Smooth muscle cell (in vitro differentiated cells): ENCODE data around the gene ADGRL2. TPM values are rescaled to one million over a fixed set of nuclear protein-coding genes. Genes with fewer than 3 reads are reported as not detected.

Experiments
- DNase-seq: peaks from one replicate; lab custom pipeline; 2025; ENCODE audit not compliant: unreplicated experiment; lab: John Stamatoyannopoulos, UW
- H2AFZ ChIP-seq: fragments of 200-600 bp; sonication (generic); 2 replicates; pipeline ENCODE4 v1.6.0; 2016; ENCODE audit warnings: antibody characterized with exemption, low read depth, mild to moderate bottlenecking
- H3F3A ChIP-seq: fragments of 200-600 bp; sonication (generic); 2 replicates; pipeline ENCODE4 v1.6.0; 2017; ENCODE audit warnings: antibody characterized with exemption, low read depth
- H3K27ac ChIP-seq: fragments of 200-600 bp; sonication (generic); 2 replicates; pipeline ENCODE4 v1.5.1; 2016; ENCODE audit warnings: low read depth, mild to moderate bottlenecking
- H3K27me3 ChIP-seq: fragments of 200-600 bp; sonication (generic); 2 replicates; pipeline ENCODE4 v1.6.1; 2016; ENCODE audit warnings: low read depth, mild to moderate bottlenecking
- H3K36me3 ChIP-seq: fragments of 200-600 bp; sonication (generic); 2 replicates; pipeline ENCODE4 v1.5.1; 2016; ENCODE audit warnings: low read depth
- H3K4me1 ChIP-seq: fragments of 200-600 bp; sonication (generic); 2 replicates; pipeline ENCODE4 v1.5.1; 2016; ENCODE audit warnings: low read depth
- H3K4me2 ChIP-seq: fragments of 200-600 bp; sonication (generic); 2 replicates; pipeline ENCODE4 v1.6.0; 2016; ENCODE audit warnings: mild to moderate bottlenecking
- H3K4me3 ChIP-seq: fragments of 200-600 bp; sonication (generic); 2 replicates; pipeline ENCODE4 v1.5.1; 2016; ENCODE audit warnings: mild to moderate bottlenecking
- H3K79me2 ChIP-seq: fragments of 200-600 bp; sonication (generic); 2 replicates; pipeline ENCODE4 v1.6.0; 2016; ENCODE audit warnings: low read depth, mild to moderate bottlenecking
- H3K9ac ChIP-seq: fragments of 200-600 bp; sonication (generic); 2 replicates; pipeline ENCODE4 v1.6.0; 2016; ENCODE audit warnings: low read depth
- H3K9me3 ChIP-seq: fragments of 200-600 bp; sonication (generic); replicated peaks from 2 replicates; pipeline ENCODE4 v1.5.1; 2016; ENCODE audit warnings: low read depth
- H4K20me1 ChIP-seq: fragments of 200-600 bp; sonication (generic); 2 replicates; pipeline ENCODE4 v1.6.0; 2016; ENCODE audit warnings: low read depth
- WGBS: methylation state at CpG from one replicate; pipeline ENCODE4 v1.1.7; 2016; ENCODE audit warnings: low lambda C conversion rate; 5-methylcytosine and 5-hydroxymethylcytosine counted together
- polyA plus RNA-seq: library from polyadenylated mRNA; unstranded; fragments of >200 nt; fragmentation: Nextera tagmentation; extraction: Ambion mirVana; gene quantifications from 2 replicates; pipeline ENCODE4 v1.2.1, GENCODE V29; 2016
- total RNA-seq: library from RNA; depleted of rRNA; stranded (reverse); fragments of >200 nt; gene quantifications from 2 replicates; pipeline ENCODE4 v1.2.3, GENCODE V29; 2014
- TF ChIP-seq, protein P1 (sequence below): fragments of 200-600 bp; sonication (generic); IDR thresholded peaks from 2 replicates; pipeline ENCODE4 v1.5.1; 2017; ENCODE audit warnings: borderline replicate concordance, mild to moderate bottlenecking, antibody characterized with exemption; ENCODE audit not compliant: insufficient read depth, poor library complexity, severe bottlenecking

The ADGRL2 gene
- total and polyA plus RNA-seq, 2 experiments from 2014 or later: 25.1 to 119 TPM

- Histone ChIP-seq H3K9ac (peak overlapping the region; percentile 52), H3K4me1 (peaks cover 36% of the 10 kb centered on the region), H3K4me2 (peak overlapping the region; percentile 98), H2AFZ (peak overlapping the region; percentile 98), H4K20me1 (peaks cover 30% of the 10 kb centered on the region), H3K4me3 (peak overlapping the region; percentile 97), H3F3A (peaks cover 8% of the 10 kb centered on the region), H3K9me3 (no peaks in the 10 kb centered on the region), H3K27me3 (no peaks in the 10 kb centered on the region), H3K27ac (peak overlapping the region; percentile 79), H3K79me2 (peaks cover 39% of the 10 kb centered on the region), H3K36me3 (no peaks in the 10 kb centered on the region)
- DNase-seq: no peak
- TF ChIP-seq, protein P1, sequence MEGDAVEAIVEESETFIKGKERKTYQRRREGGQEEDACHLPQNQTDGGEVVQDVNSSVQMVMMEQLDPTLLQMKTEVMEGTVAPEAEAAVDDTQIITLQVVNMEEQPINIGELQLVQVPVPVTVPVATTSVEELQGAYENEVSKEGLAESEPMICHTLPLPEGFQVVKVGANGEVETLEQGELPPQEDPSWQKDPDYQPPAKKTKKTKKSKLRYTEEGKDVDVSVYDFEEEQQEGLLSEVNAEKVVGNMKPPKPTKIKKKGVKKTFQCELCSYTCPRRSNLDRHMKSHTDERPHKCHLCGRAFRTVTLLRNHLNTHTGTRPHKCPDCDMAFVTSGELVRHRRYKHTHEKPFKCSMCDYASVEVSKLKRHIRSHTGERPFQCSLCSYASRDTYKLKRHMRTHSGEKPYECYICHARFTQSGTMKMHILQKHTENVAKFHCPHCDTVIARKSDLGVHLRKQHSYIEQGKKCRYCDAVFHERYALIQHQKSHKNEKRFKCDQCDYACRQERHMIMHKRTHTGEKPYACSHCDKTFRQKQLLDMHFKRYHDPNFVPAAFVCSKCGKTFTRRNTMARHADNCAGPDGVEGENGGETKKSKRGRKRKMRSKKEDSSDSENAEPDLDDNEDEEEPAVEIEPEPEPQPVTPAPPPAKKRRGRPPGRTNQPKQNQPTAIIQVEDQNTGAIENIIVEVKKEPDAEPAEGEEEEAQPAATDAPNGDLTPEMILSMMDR: no peak
- WGBS: 1% methylated on average over 44 of the region's 44 CpGs
Measured at GRCh38 chr1:81799939-81800694, 617 bp upstream of the ADGRL2 start.

DNA sequence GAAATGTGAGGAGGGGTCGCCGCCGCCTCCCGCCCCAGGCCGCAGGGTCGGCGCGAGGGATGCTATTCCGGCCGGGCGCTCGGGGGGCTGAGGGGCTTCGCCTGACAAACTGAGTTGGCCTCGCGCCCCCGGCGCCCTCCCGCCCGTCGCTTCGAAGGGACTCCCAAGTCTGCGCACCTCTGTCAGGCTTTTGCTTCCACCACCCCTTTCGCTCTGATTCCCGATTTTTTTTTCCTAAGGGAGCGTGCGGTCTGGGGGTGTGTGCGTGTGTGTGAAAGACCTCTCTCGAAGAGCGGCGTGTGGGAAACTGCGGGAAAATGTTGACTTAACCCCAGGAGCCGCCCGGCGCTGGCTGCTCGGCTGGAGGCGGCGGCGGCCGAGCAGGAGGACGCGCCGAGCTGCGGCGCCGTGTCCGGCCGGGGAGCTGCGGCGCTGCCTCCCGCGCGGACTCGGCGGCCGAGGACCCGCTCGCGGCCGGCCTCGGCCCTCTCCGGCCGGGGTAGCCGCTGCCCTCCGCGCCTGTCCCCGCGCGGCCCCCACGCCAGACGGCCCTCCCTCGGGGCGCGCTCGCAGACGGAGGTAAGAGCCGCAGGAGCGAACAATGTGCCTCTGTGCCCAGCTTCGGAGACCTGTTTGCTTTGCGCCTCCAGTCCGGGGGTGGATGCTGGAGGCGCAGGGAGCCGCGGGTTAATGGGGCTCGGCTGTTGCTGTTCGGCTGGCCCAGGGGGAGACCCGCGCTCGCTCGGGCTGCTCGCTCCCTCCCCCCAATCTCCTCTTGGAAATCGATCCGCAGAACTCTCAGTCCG, 1.1 kb downstream of the ADGRL2 start:
- H3K79me2 ChIP-seq: peaks cover 54% of the 10 kb centered on the region
- peaks cover 48% of the 10 kb centered on the region for H3K4me1 ChIP-seq
- H3K4me2 ChIP-seq: peak overlapping the region; percentile 98
- peak overlapping the region; percentile 97 for H3K4me3 ChIP-seq
- peaks cover 8% of the 10 kb centered on the region for H3F3A ChIP-seq
- no peaks in the 10 kb centered on the region for H3K27me3 ChIP-seq
- DNase-seq: no peak
- H3K36me3 ChIP-seq: no peaks in the 10 kb centered on the region
- peaks cover 47% of the 10 kb centered on the region for H4K20me1 ChIP-seq
- H3K27ac ChIP-seq: peak overlapping the region; percentile 81
- peak overlapping the region; percentile 81 for H2AFZ ChIP-seq
- peak overlapping the region; percentile 88 for H3K9ac ChIP-seq
- TF ChIP-seq, protein P1: no peak
- no peaks in the 10 kb centered on the region for H3K9me3 ChIP-seq
- WGBS: under 1% methylated on average over 55 of the region's 93 CpGs

- H3F3A ChIP-seq: peaks cover 8% of the 10 kb centered on the region
- peaks cover 52% of the 10 kb centered on the region for H4K20me1 ChIP-seq
- H3K27ac ChIP-seq: peak overlapping the region; percentile 13
- peak overlapping the region; percentile 97 for H3K4me3 ChIP-seq
- H3K4me1 ChIP-seq: peaks cover 53% of the 10 kb centered on the region
- H3K36me3 ChIP-seq: no peaks in the 10 kb centered on the region
- H3K4me2 ChIP-seq: peak overlapping the region; percentile 98
- H3K27me3 ChIP-seq: no peaks in the 10 kb centered on the region
- H3K9me3 ChIP-seq: no peaks in the 10 kb centered on the region
- TF ChIP-seq, protein P1: no peak
- no peak for DNase-seq
- peak overlapping the region; percentile 49 for H3K9ac ChIP-seq
- H2AFZ ChIP-seq: peak overlapping the region; percentile 68
- peaks cover 59% of the 10 kb centered on the region for H3K79me2 ChIP-seq
- WGBS: 0% methylated on average over 17 of the region's 17 CpGs
Measured at GRCh38 chr1:81802457-81802706, 1.6 kb downstream of the ADGRL2 start.
